Measurements from ENCODE around the gene CNTN2.

CNTN2 gene

GRCh38 chr1:205072881-205073280 lies 29.9 kb downstream of the CNTN2 start:
- DNase-seq (ENCODE audit: low read depth), result no peak

DNA sequence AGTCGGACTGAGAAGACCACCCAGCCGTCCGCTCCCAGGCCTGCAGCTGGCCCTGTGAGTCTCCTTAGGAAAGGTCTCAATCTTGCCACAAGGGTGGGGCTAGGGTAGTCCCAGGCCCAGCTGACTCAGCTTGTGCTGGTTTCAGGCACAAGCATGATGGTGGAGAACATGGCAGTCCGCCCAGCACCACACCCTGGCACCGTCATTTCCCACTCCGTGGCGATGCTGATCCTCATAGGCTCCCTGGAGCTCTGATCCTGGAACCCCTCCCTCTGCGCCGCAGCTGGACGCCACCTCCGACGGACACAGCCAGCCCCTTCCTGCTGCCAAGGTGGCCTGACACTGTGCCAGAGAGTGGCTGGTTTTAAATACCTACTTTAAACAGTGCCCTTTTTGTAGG lies 30.5 kb downstream of the CNTN2 start:
- no peak for DNase-seq (ENCODE audit: low read depth)

DNA sequence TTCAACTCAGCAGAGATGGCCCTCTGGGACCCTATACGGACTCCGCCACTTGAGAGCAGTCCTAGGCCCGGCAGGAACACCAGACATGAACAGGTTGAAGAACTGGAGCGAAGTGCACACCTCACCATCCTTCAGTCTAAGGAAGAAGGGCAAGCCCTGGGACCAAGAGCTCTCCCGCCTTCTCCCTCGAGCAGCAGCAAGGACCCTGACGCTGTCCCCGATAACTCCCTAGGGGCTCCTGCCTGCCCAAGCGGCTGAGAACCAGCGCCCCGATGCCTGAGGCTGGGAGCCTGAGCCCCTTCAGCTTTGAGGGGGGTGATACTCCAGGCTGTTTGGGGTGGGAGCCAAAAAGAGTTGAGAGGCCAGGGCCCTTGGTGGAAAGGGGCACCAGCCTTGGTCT lies 31.1 kb downstream of the CNTN2 start:
- no peak for DNase-seq (ENCODE audit: low read depth)

- DNase-seq (ENCODE audit: low read depth), result no peak
These were observed 31.5 kb downstream of the CNTN2 start for GRCh38 chr1:205074513-205074912.

GRCh38 chr1:205075642-205076155 lies 32.7 kb downstream of the CNTN2 start:
- no peak for DNase-seq (ENCODE audit: low read depth)

- DNase-seq (ENCODE audit: low read depth), result no peak
These were observed 33.3 kb downstream of the CNTN2 start for GRCh38 chr1:205076245-205076761.

- DNase-seq (ENCODE audit: low read depth), result no peak
These were observed 34.3 kb downstream of the CNTN2 start for GRCh38 chr1:205077158-205077933.

DNA sequence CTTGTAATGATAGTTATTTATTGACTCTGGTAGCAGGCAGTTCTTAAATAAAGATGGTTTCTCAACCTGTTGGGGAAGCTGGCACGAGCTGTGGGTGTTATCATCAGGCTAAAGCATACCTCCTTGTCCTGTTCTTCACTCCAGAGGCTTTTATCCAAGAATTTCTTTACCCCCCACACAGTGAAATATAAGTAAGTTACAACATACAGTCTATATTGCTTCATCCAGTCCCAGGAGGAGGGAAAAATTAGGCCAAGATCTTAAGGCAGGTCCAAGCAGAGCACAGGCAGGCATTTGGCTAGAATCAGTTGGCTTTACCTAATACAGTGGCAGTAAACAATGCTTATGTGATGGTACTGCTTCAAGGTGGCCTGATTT lies 34.9 kb downstream of the CNTN2 start:
- peak; percentile 28 for DNase-seq (ENCODE audit: low read depth)

DNA sequence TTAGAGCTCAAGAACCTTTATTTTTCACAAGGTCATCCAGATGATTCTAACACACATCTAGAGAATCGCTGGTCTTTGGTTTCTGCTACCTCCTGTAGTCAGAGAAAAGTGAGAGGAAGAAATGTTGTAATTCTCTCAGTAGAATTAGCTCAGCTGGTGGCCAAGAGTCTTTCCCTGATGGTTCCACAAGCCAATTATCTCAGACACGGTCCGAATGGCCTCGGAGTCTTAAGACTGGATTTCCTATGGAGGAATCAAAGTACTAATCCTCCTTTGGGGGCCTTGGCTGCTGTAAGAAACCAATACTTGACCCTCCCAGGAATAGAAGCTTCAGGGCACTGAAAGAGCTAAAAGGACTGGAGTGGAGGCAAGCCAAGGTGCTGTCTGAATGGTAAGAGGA lies 39.4 kb downstream of the CNTN2 start:
- no peak for DNase-seq (ENCODE audit: low read depth)

DNA sequence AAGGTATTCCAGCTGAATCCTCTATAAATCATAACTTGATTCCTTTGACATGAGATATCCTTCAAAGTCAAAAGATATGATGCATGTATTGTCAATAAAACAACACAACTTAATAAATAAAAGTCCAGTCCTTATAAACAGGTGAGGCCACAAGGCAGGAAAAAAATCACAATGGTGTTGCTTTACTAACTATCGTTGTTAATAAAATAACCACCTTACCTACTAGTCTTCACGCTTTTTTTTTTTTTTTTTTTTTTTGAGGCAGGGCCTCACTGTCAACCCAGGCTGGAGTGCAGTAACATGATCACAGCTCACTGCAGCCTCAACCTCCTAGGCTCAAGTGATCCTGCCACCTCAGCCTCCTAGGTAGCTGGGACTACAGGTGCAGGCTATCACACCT lies 41.3 kb downstream of the CNTN2 start, which contains the start of gene TMEM81:
Gene TMEM81 (minus strand): TSS at position 101 of the 400 bp plus-strand sequence. CDS start 140 bp downstream, outside the sequence.
- no peak for DNase-seq (ENCODE audit: low read depth)

GRCh38 chr1:205088341-205088740 lies 45.3 kb downstream of the CNTN2 start:
- DNase-seq (ENCODE audit: low read depth), result peak; percentile 6

DNA sequence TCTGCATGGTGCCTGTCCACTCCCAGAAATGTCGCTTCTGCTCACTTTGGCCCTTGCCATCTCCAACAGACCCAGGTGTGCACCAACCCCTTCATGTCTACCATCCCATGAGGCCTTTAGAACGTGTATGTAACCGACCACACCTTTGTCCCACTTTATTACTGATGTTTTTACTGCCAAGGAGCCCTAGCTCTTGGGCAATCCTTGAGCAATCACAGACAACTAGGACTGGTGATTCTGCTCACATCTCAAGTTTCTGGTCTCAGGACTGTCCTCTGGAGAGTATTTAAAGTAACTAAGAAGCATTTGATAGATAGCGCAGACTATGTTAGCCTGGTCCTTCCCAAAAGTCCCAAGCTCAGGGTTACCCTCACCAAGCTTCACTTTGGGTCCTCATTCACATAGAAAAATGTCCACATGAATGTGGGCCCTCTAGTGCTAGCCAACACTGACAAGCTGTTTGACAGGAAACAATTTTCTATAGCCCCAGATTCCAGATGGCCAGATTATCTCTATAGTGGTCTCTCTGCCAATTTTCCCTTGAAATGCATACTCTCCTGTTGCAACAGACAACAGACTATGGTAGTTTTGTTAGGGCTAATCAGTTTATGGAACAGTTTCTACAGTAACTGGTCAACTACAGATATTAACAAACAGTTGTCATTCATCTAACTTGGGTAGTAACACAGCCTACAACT lies 48.2 kb downstream of the CNTN2 start:
- DNase-seq (ENCODE audit: low read depth), result peak; percentile 80

DNA sequence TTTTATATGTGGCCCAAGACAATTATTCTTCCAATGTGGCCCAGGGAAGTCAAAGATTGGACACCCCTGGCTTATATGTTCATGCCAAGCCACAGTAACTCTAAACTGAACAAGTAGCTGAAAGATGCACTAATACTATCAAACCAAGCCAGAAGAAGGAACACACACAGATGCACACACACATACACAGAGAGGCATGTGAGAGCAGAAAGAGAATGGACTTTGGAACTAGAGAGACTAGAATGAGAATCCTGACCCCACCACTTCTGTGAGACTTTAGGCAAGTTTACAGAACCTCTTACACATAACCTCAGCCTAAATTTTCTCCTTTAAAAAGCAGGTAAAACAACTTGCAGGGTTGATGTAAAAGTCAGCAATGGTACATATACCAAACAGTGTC lies 52.4 kb downstream of the CNTN2 start:
- no peak for DNase-seq (ENCODE audit: low read depth)

GRCh38 chr1:205098242-205098641 lies 55.2 kb downstream of the CNTN2 start:
- no peak for DNase-seq (ENCODE audit: low read depth)

- no peak for DNase-seq (ENCODE audit: low read depth)
These were observed 59.4 kb downstream of the CNTN2 start for GRCh38 chr1:205102404-205102803.

GRCh38 chr1:205107327-205107726 lies 64.3 kb downstream of the CNTN2 start:
- no peak for DNase-seq (ENCODE audit: low read depth)

GRCh38 chr1:205108464-205108863 lies 65.5 kb downstream of the CNTN2 start:
- DNase-seq (ENCODE audit: low read depth), result peak; percentile 4

DNA sequence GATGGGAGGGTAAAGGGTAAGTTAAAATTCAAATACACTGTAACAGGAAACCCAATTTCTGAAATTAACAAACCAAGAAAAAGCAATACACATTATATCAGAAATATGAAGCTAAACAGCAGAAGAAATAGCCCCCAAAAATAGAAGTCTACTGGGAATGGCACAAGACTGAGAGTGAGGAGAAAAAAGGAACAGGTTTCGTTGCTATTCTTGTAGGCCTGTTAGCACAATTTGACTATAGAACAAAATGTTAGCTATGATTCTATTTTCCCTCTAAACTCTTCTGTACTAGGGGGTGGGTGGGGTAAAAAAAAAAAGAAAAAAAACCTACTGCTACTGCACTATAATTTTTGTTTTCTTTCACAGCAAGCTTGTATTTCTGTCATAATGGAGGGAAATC lies 66.3 kb downstream of the CNTN2 start:
- DNase-seq (ENCODE audit: low read depth), result no peak

DNA sequence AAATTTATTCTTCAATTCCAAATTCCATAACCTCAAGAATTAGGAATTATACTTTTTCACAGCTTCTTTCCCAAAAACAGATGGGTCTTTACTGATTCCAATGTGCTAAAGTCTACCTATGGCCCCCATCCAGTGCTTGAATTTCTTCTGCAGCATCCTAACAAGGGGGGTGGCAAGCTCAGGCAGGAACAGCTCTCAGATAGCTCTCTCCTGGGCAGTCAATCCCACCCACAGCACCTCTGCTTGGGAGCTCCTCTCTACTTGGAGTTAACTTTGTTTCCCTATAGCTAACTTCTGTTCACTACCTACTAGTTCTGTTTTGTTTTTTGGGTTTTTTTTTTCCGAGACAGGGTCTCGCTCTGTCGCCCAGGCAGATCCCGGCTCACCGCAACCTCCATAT lies 66.7 kb downstream of the CNTN2 start:
- DNase-seq (ENCODE audit: low read depth), result no peak

DNA sequence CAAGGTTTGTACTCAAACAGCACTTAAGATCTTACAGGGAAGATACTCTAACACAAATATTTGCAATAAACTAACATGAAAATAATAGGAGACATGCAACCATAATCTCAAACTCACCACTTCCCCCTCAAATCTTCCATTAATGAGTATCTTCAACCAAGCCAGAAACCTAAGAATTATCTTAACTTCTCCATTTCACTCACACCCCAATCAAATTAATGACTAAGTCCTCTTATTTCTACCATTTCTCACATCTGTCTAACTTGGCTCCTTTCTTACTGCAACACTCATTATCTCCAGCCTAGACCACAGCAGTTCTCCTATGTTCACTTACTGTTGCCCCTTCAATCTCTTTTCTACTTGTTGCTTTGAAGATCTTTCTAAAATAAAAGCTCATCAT lies 68.3 kb downstream of the CNTN2 start:
- DNase-seq (ENCODE audit: low read depth), result no peak

GRCh38 chr1:205118752-205119151 lies 75.7 kb downstream of the CNTN2 start:
- no peak for DNase-seq (ENCODE audit: low read depth)

- DNase-seq (ENCODE audit: low read depth), result peak; percentile 99
These were observed 78.9 kb downstream of the CNTN2 start, which contains the start of gene RBBP5 for GRCh38 chr1:205121660-205122488. Gene RBBP5, minus strand, starts transcription at chr1:205121978. Its CDS starts 105 bp downstream, at chr1:205121873.
